IPS-NIHi11 (cell line): ENCODE results near the gene PEX3.
"Not testable (repeated sequence)": the region's sequence is repeated elsewhere in the genome, so short reads cannot be mapped to it uniquely, and the experiment has no call there.

ENCODE experiments used
- DNase-seq: peaks from one replicate; pipeline ENCODE4 v3.0.0; 2012; ENCODE audit warnings: mixed read lengths, low spot score

The PEX3 gene

DNA sequence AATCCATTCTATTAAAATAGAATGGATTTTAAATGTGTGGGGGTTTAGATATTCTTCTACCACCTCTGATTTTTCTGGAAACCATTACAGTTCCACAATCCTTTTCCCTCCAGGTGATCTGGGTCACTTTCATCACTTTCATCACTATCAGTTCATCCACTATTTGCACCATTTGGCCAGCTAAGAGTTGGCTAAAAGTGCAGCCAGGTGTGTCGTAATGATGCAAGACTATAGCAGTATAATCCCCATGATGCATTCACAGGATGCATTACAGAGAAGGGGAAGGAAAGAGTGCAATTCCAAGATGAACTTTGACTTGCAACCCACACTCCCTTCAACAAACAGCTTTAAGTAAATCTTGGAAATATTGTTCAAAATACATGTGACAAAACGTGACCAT, 56.0 kb downstream of the PEX3 start:
- no peak for DNase-seq

GRCh38 chr6:143507358-143508145, 56.9 kb downstream of the PEX3 start:
- DNase-seq = no peak

DNA sequence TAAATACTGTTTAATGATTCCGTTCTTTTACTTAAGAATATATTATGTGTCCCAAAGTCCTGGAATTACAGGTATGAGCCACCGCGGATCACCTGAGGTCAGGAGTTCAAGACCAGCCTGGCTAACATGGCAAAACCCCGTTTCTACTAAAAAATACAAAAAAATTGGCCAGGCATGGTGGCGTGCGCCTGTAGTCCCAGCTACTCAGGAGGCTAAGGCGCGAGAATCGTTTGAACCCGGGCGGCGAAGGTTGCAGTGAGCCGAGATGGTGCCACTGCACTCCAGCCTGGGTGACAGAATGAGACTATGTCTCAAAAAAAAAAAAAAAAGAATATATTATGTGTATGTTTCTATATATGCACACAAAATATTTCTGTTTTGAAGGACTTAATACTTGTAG, 59.7 kb downstream of the PEX3 start:
- DNase-seq = not testable (repeated sequence)

- DNase-seq = peak; percentile 90
These were observed 60.6 kb downstream of the PEX3 start, which contains the start of gene FUCA2 for GRCh38 chr6:143510991-143511891. TSS of gene FUCA2 (minus strand) at chr6:143511720. CDS start at chr6:143511634, 86 bp downstream.

GRCh38 chr6:143513410-143513809, 62.8 kb downstream of the PEX3 start:
- peak; percentile 68 for DNase-seq

- no peak for DNase-seq
These were observed 64.6 kb downstream of the PEX3 start for GRCh38 chr6:143515061-143515760.

GRCh38 chr6:143515766-143516355, 65.3 kb downstream of the PEX3 start:
- DNase-seq = no peak

DNA sequence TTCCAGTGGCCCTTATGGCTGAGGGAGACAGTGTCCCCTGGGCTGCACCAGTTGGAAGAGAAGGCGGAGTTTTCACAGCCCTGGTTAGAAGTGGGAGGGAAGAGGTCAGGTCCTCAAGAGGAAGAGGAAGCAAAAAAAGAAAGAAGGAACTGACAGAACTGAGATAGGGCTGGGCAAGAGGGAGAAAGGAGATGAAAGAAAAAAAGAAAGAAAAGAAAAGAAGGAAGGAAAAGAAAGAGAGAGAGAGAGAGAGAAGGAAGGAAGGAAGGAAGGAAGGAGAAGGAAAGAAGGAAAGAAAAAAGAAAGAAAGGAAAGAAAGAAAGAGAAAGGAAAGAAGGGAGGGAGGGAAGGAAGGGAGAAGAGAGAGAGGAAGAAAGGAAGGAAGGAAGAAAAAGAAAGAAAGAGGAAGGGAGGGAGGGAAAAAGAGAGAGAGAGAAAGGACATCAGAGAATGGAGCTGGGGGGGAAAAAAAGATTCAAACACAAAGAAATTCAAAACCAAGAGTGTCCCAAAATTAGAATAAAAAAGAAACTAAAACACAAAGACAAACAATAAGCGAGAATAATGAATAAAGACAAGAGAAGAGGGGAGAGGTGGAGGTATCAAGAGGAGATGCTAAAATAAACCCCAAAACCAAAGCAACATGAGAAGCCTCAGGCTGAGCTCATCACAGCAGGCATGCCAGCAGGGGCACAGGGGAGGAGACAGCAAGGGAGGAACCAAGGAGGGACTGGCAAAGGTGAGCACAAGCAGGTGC, 66.3 kb downstream of the PEX3 start:
- peak; percentile 25 for DNase-seq

- DNase-seq = no peak
These were observed 66.8 kb downstream of the PEX3 start for GRCh38 chr6:143517447-143517773.

DNA sequence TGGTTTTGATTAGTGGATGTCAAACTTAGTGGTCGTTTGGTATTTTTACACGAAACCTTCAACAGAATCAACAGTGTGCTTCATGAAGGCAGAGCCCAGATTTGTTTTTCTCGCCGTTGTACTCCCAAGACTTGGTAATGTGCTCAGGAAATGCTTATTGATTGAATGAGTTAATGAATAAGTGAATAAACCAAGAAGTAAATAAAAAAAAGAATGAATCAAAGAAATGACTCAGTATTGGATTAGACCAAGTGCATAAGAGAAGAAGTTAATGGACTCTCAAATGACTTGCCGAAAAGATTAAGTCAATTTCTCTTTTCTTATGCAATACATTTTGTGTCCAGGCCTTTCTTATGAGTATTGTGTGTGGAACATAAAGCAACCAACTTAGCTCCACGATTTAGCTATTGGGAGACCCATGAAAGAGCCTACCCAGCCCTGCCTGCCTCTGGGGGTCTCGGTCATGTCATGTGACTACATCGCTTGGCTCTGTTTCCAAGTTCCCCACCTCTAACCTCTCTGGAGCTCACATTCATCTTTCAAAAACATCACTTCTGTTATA, 71.5 kb downstream of the PEX3 start:
- no peak for DNase-seq

DNA sequence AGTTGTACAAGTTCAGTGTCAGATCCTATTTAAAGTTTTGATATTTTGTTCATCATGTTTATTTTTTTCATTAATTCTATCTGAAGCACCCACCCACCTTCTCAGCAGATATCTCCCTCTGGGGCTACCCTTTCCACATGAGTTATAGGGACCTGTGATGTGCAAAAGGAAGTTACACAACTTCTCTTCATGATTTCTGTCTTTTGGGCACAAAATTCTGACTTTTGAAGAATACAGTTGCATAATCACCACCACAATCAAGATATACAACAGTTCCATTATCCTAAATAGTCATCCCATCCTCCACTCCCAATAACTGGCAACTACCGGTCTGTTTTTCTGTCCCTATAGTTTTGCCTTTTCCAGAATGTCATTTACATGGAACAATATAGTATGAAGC, 74.8 kb downstream of the PEX3 start:
- no peak for DNase-seq

DNA sequence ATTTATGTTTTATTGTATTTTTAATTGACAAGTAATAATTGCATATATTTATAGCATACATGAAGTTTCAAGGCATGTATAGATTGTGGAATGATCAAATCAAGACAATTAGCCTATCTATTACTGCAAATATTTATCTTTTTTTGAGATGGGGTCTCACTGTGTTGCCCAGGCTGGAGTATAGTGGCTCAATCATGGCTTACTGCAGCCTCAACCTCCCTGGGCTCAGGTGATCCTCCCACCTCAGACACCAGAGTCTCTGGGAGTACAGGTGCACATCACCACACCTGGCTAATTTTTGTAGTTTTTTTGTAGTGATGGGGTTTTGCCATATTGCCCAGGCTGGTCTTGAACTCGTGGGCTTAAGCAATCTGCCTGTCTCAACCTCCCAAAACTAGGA, 77.1 kb downstream of the PEX3 start:
- DNase-seq = no peak

DNA sequence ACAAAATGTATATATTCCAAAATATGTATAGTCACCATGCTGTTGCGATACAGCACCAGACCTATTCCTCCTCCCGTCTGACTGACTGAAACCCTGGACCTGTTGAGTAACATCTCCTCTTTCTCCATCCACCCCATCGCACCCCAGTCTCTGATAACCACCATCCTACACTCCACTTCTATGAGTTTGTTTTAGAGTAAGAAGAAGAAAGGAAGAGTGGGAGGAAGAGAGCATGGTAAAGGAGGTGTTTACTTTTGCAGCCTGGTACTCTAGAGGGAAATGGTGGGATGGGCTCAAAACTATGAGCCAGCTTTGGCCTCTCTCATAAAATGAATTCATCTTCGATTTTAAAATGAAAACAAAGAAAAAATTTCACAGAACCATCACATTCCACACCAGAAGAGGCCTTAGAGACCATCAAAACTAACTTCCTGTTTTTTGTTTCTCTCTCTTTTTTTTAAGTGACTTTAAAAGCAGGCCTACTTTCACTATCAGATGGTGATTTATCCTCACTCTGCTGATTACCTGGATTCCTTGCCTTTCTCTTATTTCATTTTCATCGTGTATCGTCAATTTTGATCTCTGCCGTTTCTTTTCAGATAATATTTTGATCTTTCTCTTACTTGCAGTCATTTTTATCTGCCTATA, 77.7 kb downstream of the PEX3 start:
- no peak for DNase-seq

GRCh38 chr6:143529095-143529494, 78.5 kb downstream of the PEX3 start:
- peak; percentile 24 for DNase-seq

- DNase-seq = no peak
These were observed 81.3 kb downstream of the PEX3 start for GRCh38 chr6:143531720-143532499.

DNA sequence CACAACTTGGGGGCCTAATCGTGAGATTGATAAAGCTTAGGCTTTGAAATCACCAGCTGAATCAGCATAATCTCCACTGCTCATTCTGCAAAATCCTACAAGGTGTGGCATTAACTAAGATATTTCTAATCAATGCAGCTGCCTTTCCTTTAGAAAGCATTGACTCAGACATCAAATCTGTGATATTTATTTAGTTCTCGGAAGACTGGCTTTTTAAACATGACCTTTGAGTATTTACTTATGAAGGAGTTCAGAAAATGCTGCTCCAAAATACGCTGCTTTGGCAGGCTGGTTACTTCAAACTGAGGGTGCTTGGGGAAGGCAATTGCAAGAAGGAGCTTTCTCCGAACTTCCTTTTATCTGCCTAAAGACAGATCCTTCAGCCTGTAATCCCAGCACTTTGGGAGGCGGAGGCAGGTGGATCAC, 84.6 kb downstream of the PEX3 start:
- DNase-seq = no peak

DNA sequence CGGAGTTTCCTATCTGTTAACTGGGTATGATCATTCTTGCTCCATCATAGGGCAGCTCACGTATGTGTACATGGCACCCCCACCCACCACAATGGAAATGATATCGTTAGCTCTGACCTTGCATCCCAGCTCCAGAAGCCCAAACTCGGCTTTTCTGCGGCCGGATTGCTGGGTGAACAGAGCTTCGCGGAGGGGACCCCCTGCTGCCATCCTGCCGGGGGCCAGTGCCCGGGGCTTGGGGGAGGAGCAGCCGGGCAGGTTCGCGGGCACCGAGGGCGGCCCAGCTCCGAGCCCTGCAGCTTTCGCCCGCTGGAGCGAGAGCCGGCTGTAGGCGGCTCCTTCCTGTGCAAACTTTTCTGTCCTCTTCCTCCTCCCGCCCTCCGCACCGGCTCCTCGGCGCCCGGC, 85.9 kb downstream of the PEX3 start:
- peak; percentile 59 for DNase-seq

- peak; percentile 71 for DNase-seq
These were observed 86.5 kb downstream of the PEX3 start for GRCh38 chr6:143536866-143537691.

GRCh38 chr6:143538374-143538773, 87.8 kb downstream of the PEX3 start:
- DNase-seq = no peak
